ENCODE results near the gene LTBP4. TPM values are rescaled to one million over a fixed set of nuclear protein-coding genes. Genes with fewer than 3 reads are reported as not detected.
A peak's percentile ranks its signal among the peaks of the same experiment; 100 is the strongest.

The LTBP4 gene
- total and polyA plus RNA-seq, 5 experiments from 2014 or later: 13.4 to 114 (median 27.4) TPM

GRCh38 chr19:40662925-40663694 is 61.9 kb downstream of the LTBP4 start:
- peaks cover 0 to 1% (median 0%) of the 10 kb centered on the region in 3 donors for H3K36me3 Mint-ChIP-seq
- ATAC-seq: peak; percentile 91 to 92
- H3K9me3 Mint-ChIP-seq: no peaks in the 10 kb centered on the region
- peaks cover 6 to 15% (median 8%) of the 10 kb centered on the region in 4 donors for H3K4me1 Mint-ChIP-seq
- no peaks in the 10 kb centered on the region for H3K27me3 Mint-ChIP-seq
- H3K4me3 Mint-ChIP-seq: peak overlapping the region; percentile 76 to 91 (median 84)
- peak overlapping the region; percentile 63 to 93 (median 90) for H3K27ac Mint-ChIP-seq
- POLR2A ChIA-PET: interaction anchor here (0.6 to 2.8 kb wide), 21 partner anchors 24 to 701 kb away, joined by 3 to 20 read pairs (median 4); partner anchors contain the start of genes ACTMAP, B9D2, EGLN2 and HNRNPUL1
- peak; percentile 81 to 98 (median 92) for DNase-seq

- no peaks in the 10 kb centered on the region for H3K27me3 Mint-ChIP-seq
- peaks cover 6 to 15% (median 8%) of the 10 kb centered on the region in 4 donors for H3K4me1 Mint-ChIP-seq
- H3K27ac Mint-ChIP-seq: peak overlapping the region; percentile 57 to 93 (median 86)
- peak overlapping the region; percentile 76 to 91 (median 84) for H3K4me3 Mint-ChIP-seq
- ATAC-seq: peak in 1 of 2 donors; percentile 21
- POLR2A ChIA-PET: interaction anchor here (0.6 to 2.8 kb wide), 19 partner anchors 27 to 1211 kb away, joined by 3 to 20 read pairs (median 3); partner anchors contain the start of genes ACTMAP, B9D2, EGLN2 and HNRNPUL1
- peaks cover 0 to 6% (median 2%) of the 10 kb centered on the region in 9 donors for H3K9me3 Mint-ChIP-seq
- peaks cover 3 to 10% (median 6%) of the 10 kb centered on the region in 3 donors for H3K36me3 Mint-ChIP-seq
- peak in 1 of 10 donors; percentile 16 for DNase-seq
Measured at GRCh38 chr19:40663695-40664692, 62.8 kb downstream of the LTBP4 start.

- Mint-ChIP-seq H3K27me3 (no peaks in the 10 kb centered on the region), H3K27ac (peak overlapping the region in 1 of 10 donors; percentile 59), H3K36me3 (peaks cover 9 to 22% (median 20%) of the 10 kb centered on the region in 3 donors), H3K4me3 (no peak overlapping the region), H3K4me1 (peaks cover 6 to 15% (median 8%) of the 10 kb centered on the region in 4 donors), H3K9me3 (peaks cover 0 to 12% (median 4%) of the 10 kb centered on the region in 9 donors)
- POLR2A ChIA-PET: no interaction called here
- no peak for ATAC-seq
- DNase-seq: no peak
Measured at GRCh38 chr19:40666803-40667438, 65.8 kb downstream of the LTBP4 start.

GRCh38 chr19:40667602-40668001 is 66.4 kb downstream of the LTBP4 start:
- Mint-ChIP-seq H3K27me3 (no peaks in the 10 kb centered on the region), H3K4me1 (peaks cover 6 to 13% (median 7%) of the 10 kb centered on the region in 4 donors), H3K9me3 (peaks cover 0 to 12% (median 4%) of the 10 kb centered on the region in 9 donors), H3K4me3 (no peak overlapping the region), H3K36me3 (peaks cover 9 to 22% (median 20%) of the 10 kb centered on the region in 3 donors), H3K27ac (no peak overlapping the region)
- DNase-seq: no peak
- POLR2A ChIA-PET: no interaction called here
- ATAC-seq: no peak

- Mint-ChIP-seq H3K4me3 (no peak overlapping the region), H3K36me3 (peaks cover 9 to 22% (median 20%) of the 10 kb centered on the region in 3 donors), H3K27ac (no peak overlapping the region), H3K27me3 (no peaks in the 10 kb centered on the region), H3K4me1 (no peaks in the 10 kb centered on the region), H3K9me3 (peaks cover 0 to 12% (median 4%) of the 10 kb centered on the region in 9 donors)
- ATAC-seq (no peak), DNase-seq (no peak)
- POLR2A ChIA-PET: no interaction called here
Measured at GRCh38 chr19:40668991-40669614, 67.9 kb downstream of the LTBP4 start.

- H3K9me3 Mint-ChIP-seq: peaks cover 0 to 12% (median 4%) of the 10 kb centered on the region in 9 donors
- no peaks in the 10 kb centered on the region for H3K4me1 Mint-ChIP-seq
- no peak overlapping the region for H3K4me3 Mint-ChIP-seq
- no peaks in the 10 kb centered on the region for H3K27me3 Mint-ChIP-seq
- POLR2A ChIA-PET: interaction anchor here (1.0 to 1.1 kb wide), 2 partner anchors 17 to 79 kb away, joined by 3 to 8 read pairs; partner anchors contain the start of gene ACTMAP
- ATAC-seq (no peak), DNase-seq (no peak)
- H3K27ac Mint-ChIP-seq: peak overlapping the region in 1 of 10 donors; percentile 47
- H3K36me3 Mint-ChIP-seq: peaks cover 9 to 24% (median 20%) of the 10 kb centered on the region in 3 donors
Measured at GRCh38 chr19:40671404-40671803, 70.2 kb downstream of the LTBP4 start.

GRCh38 chr19:40672038-40672437 is 70.9 kb downstream of the LTBP4 start:
- Mint-ChIP-seq H3K27me3 (no peaks in the 10 kb centered on the region), H3K27ac (no peak overlapping the region), H3K9me3 (peaks cover 0 to 12% (median 4%) of the 10 kb centered on the region in 9 donors), H3K36me3 (peaks cover 9 to 24% (median 22%) of the 10 kb centered on the region in 3 donors), H3K4me1 (no peaks in the 10 kb centered on the region), H3K4me3 (no peak overlapping the region)
- DNase-seq: no peak
- ATAC-seq: no peak
- POLR2A ChIA-PET: interaction anchor here (1.0 to 1.1 kb wide), 2 partner anchors 18 to 78 kb away, joined by 3 to 8 read pairs; partner anchors contain the start of gene ACTMAP

GRCh38 chr19:40672573-40673299 is 71.6 kb downstream of the LTBP4 start:
- Mint-ChIP-seq H3K27ac (no peak overlapping the region), H3K27me3 (no peaks in the 10 kb centered on the region), H3K4me3 (no peak overlapping the region), H3K36me3 (peaks cover 9 to 28% (median 26%) of the 10 kb centered on the region in 3 donors), H3K9me3 (peaks cover 0 to 12% (median 4%) of the 10 kb centered on the region in 9 donors), H3K4me1 (no peaks in the 10 kb centered on the region)
- ATAC-seq (no peak), DNase-seq (no peak)
- POLR2A ChIA-PET: no interaction called here

- no peak overlapping the region for H3K27ac Mint-ChIP-seq
- no peak for ATAC-seq
- no peaks in the 10 kb centered on the region for H3K4me1 Mint-ChIP-seq
- no peak overlapping the region for H3K4me3 Mint-ChIP-seq
- peaks cover 0 to 10% (median 4%) of the 10 kb centered on the region in 9 donors for H3K9me3 Mint-ChIP-seq
- no peak for DNase-seq
- peaks cover 9 to 32% (median 26%) of the 10 kb centered on the region in 3 donors for H3K36me3 Mint-ChIP-seq
- no peaks in the 10 kb centered on the region for H3K27me3 Mint-ChIP-seq
- POLR2A ChIA-PET: no interaction called here
Measured at GRCh38 chr19:40673397-40673796, 72.2 kb downstream of the LTBP4 start.

GRCh38 chr19:40674291-40674690 is 73.1 kb downstream of the LTBP4 start:
- H3K4me3 Mint-ChIP-seq: no peak overlapping the region
- POLR2A ChIA-PET: no interaction called here
- DNase-seq: no peak
- H3K4me1 Mint-ChIP-seq: no peaks in the 10 kb centered on the region
- peak overlapping the region in 2 of 10 donors; percentile 38 to 53 for H3K27ac Mint-ChIP-seq
- no peaks in the 10 kb centered on the region for H3K27me3 Mint-ChIP-seq
- H3K36me3 Mint-ChIP-seq: peaks cover 4 to 28% (median 19%) of the 10 kb centered on the region in 3 donors
- H3K9me3 Mint-ChIP-seq: peaks cover 0 to 4% (median 2%) of the 10 kb centered on the region in 9 donors
- no peak for ATAC-seq

- no peak overlapping the region for H3K27ac Mint-ChIP-seq
- H3K4me3 Mint-ChIP-seq: no peak overlapping the region
- no peaks in the 10 kb centered on the region for H3K4me1 Mint-ChIP-seq
- H3K36me3 Mint-ChIP-seq: peaks cover 0 to 26% (median 10%) of the 10 kb centered on the region in 3 donors
- POLR2A ChIA-PET: no interaction called here
- no peaks in the 10 kb centered on the region for H3K9me3 Mint-ChIP-seq
- no peaks in the 10 kb centered on the region for H3K27me3 Mint-ChIP-seq
- DNase-seq (no peak), ATAC-seq (no peak)
Measured at GRCh38 chr19:40677156-40677555, 76.0 kb downstream of the LTBP4 start.
